ENCODE results near the gene EVA1B. TPM values are rescaled to one million over a fixed set of nuclear protein-coding genes. Genes with fewer than 3 reads are reported as not detected.

EVA1B gene
- total RNA-seq, 1 experiment from 2014 or later, result 25.1 TPM

- DNase-seq (ENCODE audit: low read depth, low spot score), result no peak
- ChIA-PET RAD21 (ENCODE audit: low non-redundant PET in 1 of 2, low total read pairs in 2 of 2, uncharacterized antibody in 2 of 2, unreplicated experiment in 2 of 2) (no interaction called here), CTCF (no interaction called here), POLR2A (no interaction called here)
- H3K4me3 ChIP-seq (replicated peaks in 1 of 2; ENCODE audit: low read depth in 1 of 2, low read length in 2 of 2), result no peak overlapping the region
- H3K4me2 ChIP-seq (ENCODE audit: low read length), result no peak overlapping the region
- intact Hi-C loops (cut with micrococcal nuclease), result no loop called here
- no TSS peak for BruUV-seq (replicated peaks)
- no peak for ATAC-seq
- TF ChIP-seq MAX (IDR thresholded peaks at IDR 0.05) (no peak), YY1 (IDR thresholded peaks at IDR 0.05; ENCODE audit: extremely low read depth, insufficient replicate concordance, low read depth, low read length) (no peak), FOSL1 (IDR thresholded peaks at IDR 0.05; ENCODE audit: low read depth) (no peak), ZBTB33 (IDR thresholded peaks at IDR 0.05; ENCODE audit: extremely low read depth, insufficient replicate concordance, low read length) (no peak), SP1 (IDR thresholded peaks at IDR 0.05; ENCODE audit: low read depth) (no peak), REST (IDR thresholded peaks at IDR 0.05; ENCODE audit: low read depth) (no peak), ATF3 (IDR thresholded peaks at IDR 0.05) (no peak), EZH2 (IDR thresholded peaks at IDR 0.05) (no peak), CBX3 (IDR thresholded peaks at IDR 0.05; ENCODE audit: low read depth) (no peak), ZFX (IDR thresholded peaks at IDR 0.05) (no peak), TCF7L2 (IDR thresholded peaks at IDR 0.05; ENCODE audit: borderline replicate concordance, extremely low read depth, insufficient read depth, insufficient read length) (no peak), ZNF274 (IDR thresholded peaks at IDR 0.05; ENCODE audit: low read depth, low read length) (no peak), SRF (IDR thresholded peaks at IDR 0.05; ENCODE audit: low read depth) (no peak)
- no peak overlapping the region for H3K27ac ChIP-seq (ENCODE audit: low read depth, low read length)
- peaks cover 10 to 13% of the 10 kb centered on the region in 2 experiments; a peak in 3 of 4 replicates for H3K36me3 ChIP-seq (ENCODE audit: control insufficient read depth in 1 of 2, insufficient read depth in 2 of 2, low read length in 2 of 2)
- no peaks in the 10 kb centered on the region for H3K27me3 ChIP-seq (ENCODE audit: insufficient read depth, low read length)
- no peaks in the 10 kb centered on the region for H3K4me1 ChIP-seq (ENCODE audit: control insufficient read depth in 1 of 2, insufficient read depth in 2 of 2, low read length in 2 of 2)
- no peak overlapping the region for H3K9ac ChIP-seq (ENCODE audit: low read length)
- H4K20me1 ChIP-seq (ENCODE audit: insufficient read depth), result no peaks in the 10 kb centered on the region
- H3K9me2 ChIP-seq (ENCODE audit: insufficient read depth), result no peaks in the 10 kb centered on the region
- peaks cover 84% of the 10 kb centered on the region for H3K79me2 ChIP-seq (ENCODE audit: insufficient read depth, low read length)
- no peaks in the 10 kb centered on the region for H3K9me3 ChIP-seq (ENCODE audit: control insufficient read depth in 1 of 2, insufficient read depth in 1 of 2, low read depth in 1 of 2, low read length in 2 of 2)
- H2AFZ ChIP-seq (ENCODE audit: low read depth, low read length, poor library complexity, severe bottlenecking), result no peak overlapping the region
Measured at GRCh38 chr1:36276688-36277087, 46.8 kb downstream of the EVA1B start.
